GM12801 (cell line): ENCODE results near the gene CNGB1.

ENCODE experiments used
- TF ChIP-seq, protein P1 (sequence below): IDR thresholded peaks from one replicate; pipeline ENCODE4 v1.5.1; 2011; ENCODE audit warnings: control low read depth; ENCODE audit not compliant: insufficient read length; ENCODE audit errors: extremely low read depth

Gene CNGB1

DNA sequence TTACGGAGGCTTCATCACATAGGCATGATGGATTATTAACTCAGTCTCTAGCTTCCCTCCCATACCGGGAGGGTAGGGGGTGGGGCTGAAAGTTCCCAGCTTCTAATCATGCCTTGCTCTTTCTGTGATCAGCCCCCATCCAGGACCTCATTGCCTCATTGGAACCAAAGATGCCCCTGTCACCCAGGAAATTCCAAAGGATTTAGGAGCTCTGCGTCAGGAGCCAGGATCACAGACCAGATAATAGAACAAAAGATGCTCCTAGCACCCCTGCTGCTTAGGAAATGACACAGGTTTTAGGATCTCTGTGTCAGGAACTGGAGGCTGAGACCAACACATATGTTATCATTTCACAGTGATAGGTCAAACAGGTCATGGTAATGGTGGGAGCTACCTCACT is 40.0 kb upstream of the CNGB1 start:
- TF ChIP-seq, protein P1, sequence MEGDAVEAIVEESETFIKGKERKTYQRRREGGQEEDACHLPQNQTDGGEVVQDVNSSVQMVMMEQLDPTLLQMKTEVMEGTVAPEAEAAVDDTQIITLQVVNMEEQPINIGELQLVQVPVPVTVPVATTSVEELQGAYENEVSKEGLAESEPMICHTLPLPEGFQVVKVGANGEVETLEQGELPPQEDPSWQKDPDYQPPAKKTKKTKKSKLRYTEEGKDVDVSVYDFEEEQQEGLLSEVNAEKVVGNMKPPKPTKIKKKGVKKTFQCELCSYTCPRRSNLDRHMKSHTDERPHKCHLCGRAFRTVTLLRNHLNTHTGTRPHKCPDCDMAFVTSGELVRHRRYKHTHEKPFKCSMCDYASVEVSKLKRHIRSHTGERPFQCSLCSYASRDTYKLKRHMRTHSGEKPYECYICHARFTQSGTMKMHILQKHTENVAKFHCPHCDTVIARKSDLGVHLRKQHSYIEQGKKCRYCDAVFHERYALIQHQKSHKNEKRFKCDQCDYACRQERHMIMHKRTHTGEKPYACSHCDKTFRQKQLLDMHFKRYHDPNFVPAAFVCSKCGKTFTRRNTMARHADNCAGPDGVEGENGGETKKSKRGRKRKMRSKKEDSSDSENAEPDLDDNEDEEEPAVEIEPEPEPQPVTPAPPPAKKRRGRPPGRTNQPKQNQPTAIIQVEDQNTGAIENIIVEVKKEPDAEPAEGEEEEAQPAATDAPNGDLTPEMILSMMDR: no peak

DNA sequence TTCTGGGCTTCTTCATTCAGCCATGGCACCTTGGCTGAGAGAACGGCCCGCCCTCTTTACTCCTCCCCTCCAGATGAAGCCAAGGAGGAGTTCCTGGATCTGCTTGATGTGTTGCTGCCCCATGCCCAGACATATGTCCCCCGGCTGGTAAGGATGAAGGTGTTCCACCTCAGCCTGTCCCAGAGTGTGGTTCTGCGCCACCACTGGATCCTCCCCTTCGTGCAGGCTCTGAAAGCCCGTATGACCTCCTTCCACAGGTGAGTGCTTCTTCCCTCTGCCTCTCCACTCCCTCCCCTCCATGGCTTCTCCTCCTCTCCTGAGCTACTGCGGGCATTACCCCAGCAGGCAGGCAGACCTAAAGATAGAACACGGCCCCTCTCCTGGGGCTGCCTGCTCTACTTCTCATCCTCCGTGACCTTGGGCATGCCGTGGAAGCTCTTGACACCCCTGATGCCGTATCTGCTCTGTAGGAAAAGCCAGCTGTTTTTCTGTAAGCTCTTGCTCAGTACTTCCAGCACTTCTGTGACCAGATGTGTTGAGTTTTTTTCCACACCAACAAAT is 39.0 kb upstream of the CNGB1 start:
- TF ChIP-seq, protein P1: no peak

DNA sequence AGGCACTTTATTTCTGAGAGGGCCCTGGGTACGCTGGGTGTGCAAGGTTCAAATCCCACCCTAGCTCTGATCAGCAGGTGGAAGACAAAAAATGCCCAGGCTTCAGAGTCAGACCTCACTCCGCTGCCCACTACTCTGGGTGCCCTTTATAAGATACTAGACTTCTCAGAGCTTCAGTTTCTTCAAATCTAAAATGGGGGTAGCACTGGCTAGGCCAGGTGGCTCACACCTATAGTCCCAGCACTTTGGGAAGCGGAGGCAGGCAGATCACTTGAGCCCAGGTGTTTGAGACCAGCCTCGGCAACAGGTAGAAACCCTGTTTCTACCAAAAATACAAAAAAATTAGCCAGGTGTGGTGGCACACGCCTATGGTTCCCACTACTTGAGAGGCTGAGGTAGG is 32.0 kb upstream of the CNGB1 start:
- TF ChIP-seq, protein P1: no peak

DNA sequence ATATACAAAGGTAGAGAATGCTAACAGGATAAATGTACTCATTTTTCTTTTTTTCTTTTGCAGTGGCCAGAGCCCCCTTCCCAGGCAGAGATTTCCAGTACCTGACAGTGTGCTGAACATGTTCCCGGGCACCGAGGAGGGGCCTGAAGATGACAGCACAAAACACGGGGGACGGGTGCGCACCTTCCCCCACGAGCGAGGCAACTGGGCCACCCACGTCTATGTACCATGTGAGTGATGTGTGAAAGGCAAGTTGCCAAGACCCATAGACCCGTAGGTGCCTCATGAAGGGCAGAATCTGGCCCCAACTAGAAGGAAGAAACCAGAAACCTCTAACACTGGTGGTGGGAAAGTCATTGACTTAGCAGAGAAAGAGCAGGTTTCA is 31.5 kb upstream of the CNGB1 start:
- TF ChIP-seq, protein P1: no peak

DNA sequence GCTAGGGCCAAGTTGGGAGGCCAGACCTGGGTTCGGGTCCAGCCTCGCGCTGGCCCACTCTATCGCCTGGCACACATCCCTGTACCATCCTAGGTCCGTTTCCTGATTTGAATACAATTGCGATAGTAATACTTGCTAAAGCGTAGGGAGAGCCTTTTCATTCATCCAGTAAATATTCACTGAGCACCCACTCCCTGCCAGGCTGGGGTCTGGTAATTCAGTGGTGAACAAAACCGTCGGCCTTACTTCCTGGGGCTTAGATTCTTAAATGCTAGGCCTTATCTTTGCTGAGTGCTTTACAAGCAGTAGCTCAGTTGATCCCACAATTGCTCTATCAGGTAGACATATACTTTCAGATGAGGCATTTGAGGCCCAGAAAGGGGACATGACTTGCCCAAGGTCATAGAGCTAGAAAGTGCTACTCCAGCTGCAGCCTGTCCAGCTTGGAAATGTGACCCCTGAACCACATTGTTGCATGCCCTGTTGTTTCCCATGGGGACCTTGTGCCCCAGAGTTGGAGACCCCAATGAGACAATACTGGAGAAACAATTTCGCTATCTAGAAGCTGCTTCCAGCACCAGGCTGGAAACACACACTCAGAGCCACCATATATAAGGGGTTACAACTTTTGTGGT is 31.0 kb upstream of the CNGB1 start:
- TF ChIP-seq, protein P1: no peak

DNA sequence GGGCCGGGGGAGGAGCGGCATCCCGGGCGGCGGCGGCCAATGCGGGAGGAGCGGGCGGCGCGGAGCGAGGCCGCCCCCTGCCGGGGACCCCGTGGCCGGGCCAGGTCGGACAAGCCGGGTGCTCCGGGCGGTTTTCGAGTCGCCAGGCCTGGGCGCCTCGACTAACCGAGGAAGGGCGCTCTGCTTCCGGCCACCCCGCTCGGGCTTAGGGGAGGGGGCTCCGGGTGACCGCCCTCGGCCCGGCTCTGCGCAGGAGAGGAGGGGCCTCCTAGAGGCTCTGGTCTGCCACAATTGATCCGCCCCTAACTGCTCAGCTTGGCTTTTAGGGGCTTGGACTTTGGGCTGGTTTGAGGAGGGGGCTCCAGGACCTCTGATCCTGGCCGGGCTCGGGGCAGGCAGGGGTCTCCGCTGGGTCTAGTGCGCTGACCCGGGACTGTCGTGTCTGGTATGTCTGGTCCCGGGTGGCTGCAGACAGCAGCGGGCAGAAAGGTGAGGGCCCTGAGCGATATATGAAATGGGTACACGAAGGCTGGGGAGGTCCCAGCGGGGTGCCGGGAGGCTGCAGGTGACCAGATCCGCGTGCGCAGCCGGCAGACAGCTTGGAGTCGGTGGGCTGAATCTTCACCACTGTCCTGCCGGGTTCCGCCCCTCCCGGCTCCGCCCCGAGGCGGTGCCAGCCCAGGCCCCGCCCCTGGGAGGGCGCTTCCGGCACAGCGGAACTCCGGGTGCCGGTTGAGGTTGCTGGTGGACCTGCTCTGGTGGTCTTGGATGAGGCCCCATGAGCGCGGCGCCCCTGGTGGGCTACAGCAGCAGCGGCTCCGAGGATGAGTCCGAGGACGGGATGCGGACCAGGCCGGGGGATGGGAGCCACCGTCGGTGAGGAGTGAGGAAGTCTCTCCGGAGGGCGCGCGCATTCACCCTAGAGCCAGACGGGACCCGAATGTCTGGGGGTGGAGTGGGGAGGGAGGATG is 30.1 kb upstream of the CNGB1 start, which contains the start of gene USB1:
Gene USB1, plus strand, starts transcription at position 702 of the 971 bp plus-strand sequence. Its CDS starts 77 bp downstream, at position 779.
- TF ChIP-seq, protein P1: no peak
